ENCODE measurements around the gene NDST1.
"Not testable (repeated sequence)": the region's sequence is repeated elsewhere in the genome, so short reads cannot be mapped to it uniquely, and the experiment has no call there.

Gene NDST1

GRCh38 chr5:150507474-150508276, at the start of gene NDST1:
Gene NDST1 (plus strand): TSS chr5:150508131. CDS start chr5:150521255, 13,124 bp downstream.
- no peak for DNase-seq (ENCODE audit: low spot score)

- peak; percentile 86 for DNase-seq (ENCODE audit: low spot score)
Observed at GRCh38 chr5:150458802-150459557, 49.0 kb upstream of the NDST1 start.

GRCh38 chr5:150460781-150461180, 47.1 kb upstream of the NDST1 start:
- DNase-seq (ENCODE audit: low spot score), result no peak

GRCh38 chr5:150461231-150461630, 46.7 kb upstream of the NDST1 start:
- DNase-seq (ENCODE audit: low spot score), result no peak

- no peak for DNase-seq (ENCODE audit: low spot score)
Observed at GRCh38 chr5:150464554-150465012, 43.3 kb upstream of the NDST1 start.

GRCh38 chr5:150465927-150466326, 42.0 kb upstream of the NDST1 start:
- no peak for DNase-seq (ENCODE audit: low spot score)

GRCh38 chr5:150468206-150468605, 39.7 kb upstream of the NDST1 start:
- DNase-seq (ENCODE audit: low spot score), result no peak

GRCh38 chr5:150469718-150470469, 38.0 kb upstream of the NDST1 start:
- no peak for DNase-seq (ENCODE audit: low spot score)

GRCh38 chr5:150473673-150474358, 34.1 kb upstream of the NDST1 start:
- no peak for DNase-seq (ENCODE audit: low spot score)

GRCh38 chr5:150476568-150476967, 31.4 kb upstream of the NDST1 start:
- not testable (repeated sequence) for DNase-seq (ENCODE audit: low spot score)

- DNase-seq (ENCODE audit: low spot score), result no peak
Observed at GRCh38 chr5:150479416-150479815, 28.5 kb upstream of the NDST1 start.

GRCh38 chr5:150481708-150481965, 26.3 kb upstream of the NDST1 start:
- no peak for DNase-seq (ENCODE audit: low spot score)

GRCh38 chr5:150481972-150482406, 25.9 kb upstream of the NDST1 start:
- no peak for DNase-seq (ENCODE audit: low spot score)

GRCh38 chr5:150484964-150485692, 22.8 kb upstream of the NDST1 start:
- DNase-seq (ENCODE audit: low spot score), result no peak

- no peak for DNase-seq (ENCODE audit: low spot score)
Observed at GRCh38 chr5:150485693-150486401, 22.1 kb upstream of the NDST1 start.

- no peak for DNase-seq (ENCODE audit: low spot score)
Observed at GRCh38 chr5:150486402-150487198, 21.3 kb upstream of the NDST1 start.

GRCh38 chr5:150487199-150488061, 20.5 kb upstream of the NDST1 start:
- no peak for DNase-seq (ENCODE audit: low spot score)

GRCh38 chr5:150488519-150489359, 19.2 kb upstream of the NDST1 start:
- DNase-seq (ENCODE audit: low spot score), result no peak
